NCI-H446 (cell line): ENCODE results near the gene DERA.
"Not testable (repeated sequence)": the region's sequence is repeated elsewhere in the genome, so short reads cannot be mapped to it uniquely, and the experiment has no call there.

ENCODE experiments used
- DNase-seq, 2 experiments: peaks; one replicate each; lab custom pipeline; 2025; lab: John Stamatoyannopoulos, UW

The DERA gene

GRCh38 chr12:15910864-15911721 is at the start of gene DERA:
DERA (plus strand) TSS chr12:15911332; CDS start chr12:15911384, 52 bp downstream.
- DNase-seq: peak; percentile 38 to 86

DNA sequence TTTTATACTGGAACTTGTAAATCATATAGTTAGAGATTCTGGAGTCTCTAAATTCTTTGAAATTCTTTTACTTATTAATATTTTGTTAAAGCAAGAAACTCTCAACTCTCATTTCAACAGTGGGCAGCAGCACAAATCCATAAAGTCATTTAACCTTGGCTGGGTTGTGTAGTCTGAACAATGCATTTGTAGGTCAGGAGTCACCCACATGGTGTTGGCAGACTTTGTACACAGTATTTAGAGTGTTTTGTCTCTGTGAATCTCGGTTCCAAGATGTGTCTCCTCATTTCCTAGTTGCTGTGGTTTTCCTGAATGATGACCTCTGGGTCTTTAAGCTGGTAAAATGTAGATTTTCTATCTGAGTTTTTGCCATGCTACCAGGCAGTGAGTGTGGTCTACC is 49.7 kb upstream of the DERA start:
- no peak for DNase-seq

DNA sequence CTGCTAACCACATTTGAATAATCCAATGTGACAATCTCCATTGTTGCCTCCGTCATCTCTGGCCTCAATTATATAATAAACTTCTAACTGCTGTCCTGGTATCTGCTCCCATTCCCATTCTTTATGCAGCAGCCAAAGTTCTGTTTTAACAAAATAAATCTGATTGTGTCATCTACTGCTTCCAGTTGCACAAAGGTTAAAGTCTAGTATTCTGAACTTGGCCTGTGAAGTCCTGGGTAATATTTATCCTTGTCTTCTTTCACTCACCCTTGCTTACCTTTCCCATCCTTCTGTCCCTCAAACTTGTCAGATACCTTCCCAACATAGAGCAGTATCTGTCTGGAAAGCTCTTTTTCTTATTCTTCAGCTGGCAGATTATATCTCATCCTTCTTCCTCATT is 48.3 kb upstream of the DERA start:
- DNase-seq: no peak

GRCh38 chr12:15863372-15863771 is 47.8 kb upstream of the DERA start:
- no peak for DNase-seq

DNA sequence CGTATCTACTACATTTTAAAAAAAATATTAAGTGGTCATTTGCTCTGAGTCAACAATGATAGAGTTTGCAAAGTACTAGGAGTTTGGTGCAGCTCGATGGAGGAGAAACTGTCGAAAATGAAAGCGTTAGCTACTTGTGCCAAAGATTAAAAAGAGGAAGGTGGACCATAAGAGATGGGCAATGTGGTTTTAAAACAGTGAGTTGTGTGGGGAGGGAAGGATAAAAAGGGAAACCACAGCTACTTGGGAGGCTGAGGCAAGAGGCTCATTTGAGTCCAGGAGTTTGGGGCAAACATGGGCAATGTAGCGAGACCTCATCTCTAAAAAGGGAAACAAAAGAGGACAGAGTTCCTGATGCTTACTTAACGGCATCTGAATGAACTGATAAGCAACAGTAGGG is 47.1 kb upstream of the DERA start:
- DNase-seq: no peak

DNA sequence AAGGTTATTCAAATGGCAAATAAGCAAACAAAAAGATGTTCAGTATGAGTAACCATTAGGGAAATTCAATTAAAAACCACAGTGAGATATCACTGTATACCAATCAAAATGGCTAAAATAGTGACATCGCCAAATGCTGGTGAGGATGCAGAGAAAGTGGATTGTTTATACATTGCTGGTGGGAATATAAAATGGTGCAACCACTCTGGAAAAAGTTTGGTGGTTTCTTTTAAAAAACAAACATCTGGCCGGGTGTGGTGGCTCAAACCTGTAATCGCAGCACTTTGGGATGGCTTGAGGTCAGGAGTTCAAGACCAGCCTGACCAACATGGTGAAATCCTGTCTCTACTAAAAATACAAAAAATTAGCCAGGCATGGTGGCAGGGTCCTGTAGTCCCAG is 42.9 kb upstream of the DERA start:
- DNase-seq: no peak

GRCh38 chr12:15873556-15873955 is 37.6 kb upstream of the DERA start:
- DNase-seq: no peak

DNA sequence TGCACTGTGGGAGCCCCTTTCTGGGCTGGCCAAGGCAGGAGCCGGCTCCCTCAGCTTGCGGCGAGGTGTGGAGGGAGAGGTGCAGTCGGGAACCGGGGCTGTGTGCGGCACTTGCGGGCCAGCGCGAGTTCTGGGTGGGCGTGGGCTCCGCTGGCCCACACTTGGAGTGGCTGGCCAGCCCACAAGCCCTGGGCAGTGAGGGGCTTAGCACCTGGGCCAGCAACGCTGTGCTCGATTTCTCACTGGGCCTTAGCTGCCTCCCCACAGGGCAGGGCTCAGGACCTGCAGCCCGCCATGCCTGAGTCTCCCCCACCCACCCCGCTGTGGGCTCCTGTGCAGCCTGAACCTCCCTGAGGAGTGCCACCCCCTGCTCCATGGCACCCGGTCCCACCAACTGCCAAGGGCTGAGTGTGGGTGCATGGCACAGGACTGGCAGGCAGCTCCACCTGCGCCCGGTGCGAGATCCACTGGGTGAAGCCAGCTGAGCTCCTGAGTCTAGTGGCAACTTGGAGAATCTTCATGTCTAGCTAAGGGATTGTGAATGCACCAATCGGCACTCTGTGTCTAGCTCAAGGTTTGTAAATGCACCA is 36.5 kb upstream of the DERA start:
- not testable (repeated sequence) for DNase-seq

DNA sequence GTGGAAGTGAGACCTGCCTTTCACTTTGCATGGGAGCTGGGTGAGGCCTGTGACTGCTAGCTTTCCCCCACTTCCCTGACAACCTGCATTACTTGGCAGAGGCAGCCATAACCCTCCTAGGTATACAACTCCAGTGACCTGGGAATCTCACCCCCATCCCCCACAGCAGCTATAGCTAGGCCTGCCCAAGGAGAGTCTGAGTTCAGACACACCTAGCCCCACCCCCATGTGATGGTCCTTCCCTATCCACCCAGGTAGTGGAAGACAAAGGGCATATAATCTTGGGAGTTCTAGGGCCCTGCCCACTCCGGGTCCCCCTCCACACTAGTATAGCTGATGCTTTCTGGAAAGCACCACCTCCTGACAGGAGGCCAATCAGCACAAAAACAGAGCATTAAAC is 35.3 kb upstream of the DERA start:
- DNase-seq: no peak

- no peak for DNase-seq
Measured at GRCh38 chr12:15879413-15879812, 31.7 kb upstream of the DERA start.

- DNase-seq: no peak
Measured at GRCh38 chr12:15880721-15881120, 30.4 kb upstream of the DERA start.

- peak; percentile 91 to 96 for DNase-seq
Measured at GRCh38 chr12:15882118-15882971, 28.8 kb upstream of the DERA start, which contains the start of gene STRAP. STRAP (plus strand) TSS chr12:15882387; CDS start chr12:15882708, 321 bp downstream.

- no peak for DNase-seq
Measured at GRCh38 chr12:15883536-15883935, 27.6 kb upstream of the DERA start.

GRCh38 chr12:15886372-15887042 is 24.6 kb upstream of the DERA start:
- DNase-seq: peak in 1 of 2 experiments; percentile 7

GRCh38 chr12:15887043-15887817 is 23.9 kb upstream of the DERA start:
- no peak for DNase-seq

DNA sequence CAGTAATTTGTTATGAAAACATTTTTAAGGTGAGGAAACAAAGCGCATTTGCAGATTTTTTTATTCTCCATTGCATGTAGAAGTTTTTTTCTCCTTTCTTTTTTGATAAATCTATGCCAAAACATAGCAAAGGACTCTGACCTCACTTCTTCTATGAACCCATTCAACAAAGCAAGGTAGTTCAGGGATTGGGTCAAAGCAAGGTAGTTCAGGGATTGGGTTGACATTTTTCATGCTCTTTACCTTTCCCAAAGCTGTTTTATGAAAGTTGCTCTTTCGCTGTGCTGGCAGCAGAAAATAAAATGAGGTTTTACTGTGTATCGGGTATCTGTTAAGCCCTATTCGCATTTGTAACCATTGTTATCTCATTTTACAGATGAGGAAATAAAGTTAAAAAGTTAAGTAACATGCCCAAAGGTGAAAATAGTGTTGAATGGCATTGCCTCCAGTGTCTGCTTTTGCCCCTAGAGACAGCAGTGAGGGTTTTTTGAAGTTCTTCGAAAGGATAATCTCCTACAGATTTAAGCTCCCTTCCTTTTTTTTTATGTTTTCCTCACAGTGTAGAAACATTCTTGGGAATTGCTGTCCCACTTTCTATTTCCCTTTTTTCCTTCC is 18.4 kb upstream of the DERA start:
- DNase-seq: no peak

GRCh38 chr12:15893260-15893659 is 17.9 kb upstream of the DERA start:
- no peak for DNase-seq

DNA sequence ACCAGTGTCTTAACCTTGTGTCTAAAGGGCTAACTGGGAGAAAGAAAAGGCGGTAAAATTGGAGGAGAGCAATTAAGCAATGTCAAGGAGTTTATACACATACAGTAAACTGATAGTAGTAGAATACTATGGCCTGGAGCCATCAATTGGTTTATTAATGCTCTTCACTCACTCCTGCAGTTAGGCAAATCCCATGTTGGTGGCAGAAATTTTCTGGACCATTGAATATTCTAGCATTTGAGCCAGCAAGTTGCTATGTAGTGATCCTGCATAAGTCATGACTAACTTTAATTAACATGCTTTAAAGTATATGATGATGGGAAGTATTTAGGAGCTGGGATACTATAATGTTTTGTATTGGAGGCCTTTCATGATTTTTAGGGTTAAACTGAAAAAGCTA is 14.3 kb upstream of the DERA start:
- no peak for DNase-seq

- no peak for DNase-seq
Measured at GRCh38 chr12:15897433-15897832, 13.7 kb upstream of the DERA start.

DNA sequence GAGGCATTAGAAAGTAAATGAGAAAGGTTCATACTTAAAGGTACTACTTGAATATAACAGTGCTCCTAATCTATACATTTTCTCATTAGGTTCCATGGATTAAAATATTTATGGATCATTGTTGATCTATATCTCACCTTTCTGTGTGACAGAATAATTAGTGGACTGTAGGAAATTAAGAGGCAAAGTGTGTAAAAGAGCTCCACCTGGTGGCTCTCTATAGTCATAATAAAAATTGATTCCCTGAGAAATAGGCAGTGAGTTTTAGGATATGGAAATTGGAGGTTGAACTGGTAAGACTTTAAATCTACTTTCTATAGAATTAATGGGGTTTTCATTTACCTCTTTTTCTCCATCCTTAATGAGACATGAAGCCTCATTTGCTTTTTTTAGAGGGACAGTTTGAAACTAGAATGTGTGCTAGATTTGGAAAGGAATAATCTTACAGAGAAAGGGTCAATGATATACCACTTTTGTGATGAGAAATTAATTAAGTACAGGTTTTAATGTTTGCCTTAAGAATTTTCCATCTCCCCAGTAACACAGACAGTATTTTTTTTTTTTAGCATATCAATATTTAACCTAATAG is 11.8 kb upstream of the DERA start:
- peak in 1 of 2 experiments; percentile 6 for DNase-seq
